ENCODE results near the gene GOLIM4.

Gene GOLIM4

GRCh38 chr3:167991213-167991612, 104.5 kb downstream of the GOLIM4 start:
- H3K9me3 ChIP-seq = no peaks in the 10 kb centered on the region
- H3K27me3 ChIP-seq = no peaks in the 10 kb centered on the region
- H3K4me3 ChIP-seq = no peak overlapping the region
- H3K27ac ChIP-seq = no peak overlapping the region
- TF ChIP-seq, protein P1, sequence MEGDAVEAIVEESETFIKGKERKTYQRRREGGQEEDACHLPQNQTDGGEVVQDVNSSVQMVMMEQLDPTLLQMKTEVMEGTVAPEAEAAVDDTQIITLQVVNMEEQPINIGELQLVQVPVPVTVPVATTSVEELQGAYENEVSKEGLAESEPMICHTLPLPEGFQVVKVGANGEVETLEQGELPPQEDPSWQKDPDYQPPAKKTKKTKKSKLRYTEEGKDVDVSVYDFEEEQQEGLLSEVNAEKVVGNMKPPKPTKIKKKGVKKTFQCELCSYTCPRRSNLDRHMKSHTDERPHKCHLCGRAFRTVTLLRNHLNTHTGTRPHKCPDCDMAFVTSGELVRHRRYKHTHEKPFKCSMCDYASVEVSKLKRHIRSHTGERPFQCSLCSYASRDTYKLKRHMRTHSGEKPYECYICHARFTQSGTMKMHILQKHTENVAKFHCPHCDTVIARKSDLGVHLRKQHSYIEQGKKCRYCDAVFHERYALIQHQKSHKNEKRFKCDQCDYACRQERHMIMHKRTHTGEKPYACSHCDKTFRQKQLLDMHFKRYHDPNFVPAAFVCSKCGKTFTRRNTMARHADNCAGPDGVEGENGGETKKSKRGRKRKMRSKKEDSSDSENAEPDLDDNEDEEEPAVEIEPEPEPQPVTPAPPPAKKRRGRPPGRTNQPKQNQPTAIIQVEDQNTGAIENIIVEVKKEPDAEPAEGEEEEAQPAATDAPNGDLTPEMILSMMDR (IDR thresholded peaks at IDR 0.05) = no peak
- intact Hi-C loops (cut with DNase I; ENCODE audit: low total_unique reads) = no loop called here
- DNase-seq = no peak
- H3K36me3 ChIP-seq = no peaks in the 10 kb centered on the region
- H3K4me1 ChIP-seq = peaks cover 0 to 12% (median 0%) of the 10 kb centered on the region in 4 donors

GRCh38 chr3:167989999-167990398, 105.7 kb downstream of the GOLIM4 start:
- no peak overlapping the region for H3K4me3 ChIP-seq
- peaks cover 0 to 12% (median 0%) of the 10 kb centered on the region in 4 donors for H3K4me1 ChIP-seq
- no peaks in the 10 kb centered on the region for H3K36me3 ChIP-seq
- intact Hi-C loops (cut with DNase I; ENCODE audit: low total_unique reads) = no loop called here
- H3K9me3 ChIP-seq = no peaks in the 10 kb centered on the region
- no peaks in the 10 kb centered on the region for H3K27me3 ChIP-seq
- DNase-seq = no peak
- TF ChIP-seq, protein P1 (IDR thresholded peaks at IDR 0.05) = no peak
- no peak overlapping the region for H3K27ac ChIP-seq

DNA sequence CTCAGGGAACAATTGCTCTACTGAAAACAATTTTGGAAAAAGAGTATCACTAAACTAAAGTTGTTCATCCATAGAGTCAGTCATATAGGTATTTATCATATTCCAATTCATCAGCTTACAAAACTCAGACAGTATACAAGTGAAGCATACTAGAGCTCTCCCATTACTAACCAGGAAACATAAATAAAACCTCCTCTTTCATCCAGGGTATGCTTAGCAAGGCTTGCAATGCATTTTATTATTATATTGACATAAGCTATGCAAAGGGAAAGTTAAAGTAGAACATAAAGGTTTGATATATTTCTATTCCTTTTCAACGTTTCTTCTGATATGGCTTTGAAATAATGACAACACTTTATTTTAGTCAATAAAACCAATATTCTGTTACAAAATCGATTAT, 106.7 kb downstream of the GOLIM4 start:
- TF ChIP-seq, protein P1 (IDR thresholded peaks at IDR 0.05) = no peak
- H3K4me1 ChIP-seq = peaks cover 0 to 12% (median 0%) of the 10 kb centered on the region in 4 donors
- no peak overlapping the region for H3K27ac ChIP-seq
- no peak for DNase-seq
- H3K36me3 ChIP-seq = no peaks in the 10 kb centered on the region
- no peaks in the 10 kb centered on the region for H3K27me3 ChIP-seq
- no peak overlapping the region for H3K4me3 ChIP-seq
- no peaks in the 10 kb centered on the region for H3K9me3 ChIP-seq
- intact Hi-C loops (cut with DNase I; ENCODE audit: low total_unique reads) = no loop called here

- Histone ChIP-seq H3K27ac (no peak overlapping the region), H3K27me3 (no peaks in the 10 kb centered on the region), H3K4me3 (no peak overlapping the region), H3K9me3 (no peaks in the 10 kb centered on the region), H3K4me1 (no peaks in the 10 kb centered on the region), H3K36me3 (no peaks in the 10 kb centered on the region)
- DNase-seq = no peak
- TF ChIP-seq, protein P1 (IDR thresholded peaks at IDR 0.05) = no peak
- intact Hi-C loops (cut with DNase I; ENCODE audit: low total_unique reads) = no loop called here
These were observed 112.1 kb downstream of the GOLIM4 start for GRCh38 chr3:167983583-167983982.

DNA sequence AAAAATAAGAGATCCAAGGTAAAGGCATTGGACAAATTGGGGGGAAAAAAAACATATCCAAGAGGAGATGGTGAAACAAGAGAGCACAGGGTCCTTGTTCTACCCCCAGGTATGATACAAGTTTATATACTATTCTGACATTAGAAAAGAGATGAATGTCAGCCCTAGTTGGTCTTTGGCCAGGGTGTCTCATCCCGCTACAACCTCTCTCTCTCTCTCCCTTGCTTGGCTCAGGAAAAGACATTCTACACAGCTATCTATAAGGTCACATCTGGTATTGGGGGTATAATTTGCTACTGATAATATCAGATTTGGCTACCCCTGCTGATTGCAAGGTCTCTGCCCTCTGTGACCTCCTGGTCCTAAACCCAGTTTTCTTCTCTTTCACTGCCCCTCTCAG, 117.2 kb downstream of the GOLIM4 start:
- no peak overlapping the region for H3K4me3 ChIP-seq
- no peaks in the 10 kb centered on the region for H3K27me3 ChIP-seq
- no peaks in the 10 kb centered on the region for H3K9me3 ChIP-seq
- H3K27ac ChIP-seq = no peak overlapping the region
- intact Hi-C loops (cut with DNase I; ENCODE audit: low total_unique reads) = no loop called here
- no peak for DNase-seq
- TF ChIP-seq, protein P1 (IDR thresholded peaks at IDR 0.05) = no peak
- H3K4me1 ChIP-seq = peaks cover 0 to 7% (median 0%) of the 10 kb centered on the region in 4 donors
- no peaks in the 10 kb centered on the region for H3K36me3 ChIP-seq

DNA sequence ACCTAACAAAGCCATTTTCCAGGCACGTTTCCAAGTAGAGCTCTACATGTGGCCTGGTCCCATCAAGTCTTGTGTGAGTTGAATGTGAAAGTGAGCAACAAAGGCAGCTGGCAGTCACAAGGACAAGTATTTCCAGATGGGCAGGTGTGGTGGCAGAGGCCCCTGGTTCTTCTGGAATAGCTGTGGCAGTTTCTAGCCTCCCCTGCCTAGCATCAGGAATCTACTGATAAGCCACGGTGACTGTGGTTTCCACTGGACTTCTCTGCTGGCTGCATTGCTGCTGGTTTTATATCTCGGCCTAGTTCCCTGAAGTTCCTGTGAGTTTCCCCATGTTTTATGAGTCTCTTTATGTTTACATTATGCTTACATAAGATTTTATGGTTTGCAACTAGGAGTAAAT, 117.7 kb downstream of the GOLIM4 start:
- H3K36me3 ChIP-seq = no peaks in the 10 kb centered on the region
- intact Hi-C loops (cut with DNase I; ENCODE audit: low total_unique reads) = no loop called here
- DNase-seq = no peak
- peaks cover 0 to 7% (median 0%) of the 10 kb centered on the region in 4 donors for H3K4me1 ChIP-seq
- H3K27me3 ChIP-seq = no peaks in the 10 kb centered on the region
- no peaks in the 10 kb centered on the region for H3K9me3 ChIP-seq
- H3K4me3 ChIP-seq = no peak overlapping the region
- H3K27ac ChIP-seq = no peak overlapping the region
- TF ChIP-seq, protein P1 (IDR thresholded peaks at IDR 0.05) = no peak

All from tibial artery (tissue), 4 donors.